Stimulated activated CD4-positive, alpha-beta T cell treated with anti-CD3 and anti-CD28 coated beads, Interleukin-15, amount 100 ng/mL, for 1 hour (primary cell): Measurements from ENCODE around the gene CTNNBIP1.

Experiments
- DNase-seq, 2 donors: peaks; one replicate each; pipeline ENCODE4 v3.0.0-alpha.2; 2020; ENCODE audit warnings: low read depth in 1 of 2, low spot score in 1 of 2

CTNNBIP1 gene

GRCh38 chr1:9881838-9882249 is 28.2 kb downstream of the CTNNBIP1 start:
- no peak for DNase-seq

- no peak for DNase-seq
These were observed 31.7 kb downstream of the CTNNBIP1 start for GRCh38 chr1:9878404-9878803.

- no peak for DNase-seq
These were observed 32.1 kb downstream of the CTNNBIP1 start for GRCh38 chr1:9877962-9878361.

- DNase-seq = no peak
These were observed 34.5 kb downstream of the CTNNBIP1 start for GRCh38 chr1:9875636-9876000.

DNA sequence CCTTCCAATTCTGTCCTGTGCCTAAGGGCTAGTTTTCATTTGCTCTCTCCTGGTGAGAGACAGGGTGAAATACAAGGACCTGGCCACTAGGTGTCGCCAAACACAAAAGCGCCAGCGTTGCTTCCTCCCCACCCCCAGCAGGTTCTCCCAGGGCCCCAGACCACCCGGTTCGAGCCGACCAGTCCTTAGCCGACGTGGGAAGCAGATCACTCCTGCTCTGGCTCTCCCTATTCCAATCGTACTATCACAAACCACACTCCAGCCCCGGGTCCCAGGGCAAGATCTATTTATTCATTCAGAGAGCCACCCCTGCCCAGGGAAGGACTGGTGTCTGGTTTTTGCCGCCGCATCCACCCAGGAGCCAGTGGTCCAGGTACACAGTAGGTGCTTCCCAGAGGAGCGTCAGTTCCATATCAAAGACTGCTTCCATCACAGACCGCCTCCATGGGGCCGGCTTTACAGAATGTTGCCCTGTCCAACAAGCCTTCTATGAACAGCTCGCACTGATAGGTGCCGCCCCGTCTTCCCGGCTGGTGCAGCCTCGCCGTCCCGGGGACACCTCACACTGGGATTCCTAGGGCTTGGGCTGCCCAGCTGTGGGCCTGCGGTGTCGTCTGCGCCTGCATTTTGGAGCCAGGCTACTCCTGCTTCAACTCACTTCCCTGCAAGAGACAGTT is 35.0 kb downstream of the CTNNBIP1 start:
- DNase-seq = peak; percentile 51 to 55

GRCh38 chr1:9874412-9874811 is 35.7 kb downstream of the CTNNBIP1 start:
- no peak for DNase-seq

GRCh38 chr1:9873992-9874391 is 36.1 kb downstream of the CTNNBIP1 start:
- DNase-seq = no peak

DNA sequence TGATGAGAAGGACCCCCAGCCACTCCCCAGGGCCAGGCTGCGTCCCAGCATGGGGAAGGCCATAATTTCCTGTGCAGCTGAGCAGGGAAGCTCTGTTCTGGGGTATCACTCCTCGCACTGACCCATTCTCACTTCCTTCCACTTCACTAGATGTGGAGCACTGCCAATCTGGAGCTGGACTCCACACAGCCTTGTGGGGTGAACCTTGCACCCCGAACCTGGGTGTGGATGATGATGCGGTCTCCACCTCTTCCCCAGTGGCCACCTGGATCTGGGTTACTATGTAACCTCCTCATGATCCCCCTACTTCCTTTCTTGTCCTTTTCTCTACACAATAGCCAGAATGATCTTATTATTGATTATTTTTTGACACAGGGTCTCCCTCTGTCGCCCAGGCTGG is 36.7 kb downstream of the CTNNBIP1 start:
- no peak for DNase-seq

GRCh38 chr1:9872430-9873165 is 37.5 kb downstream of the CTNNBIP1 start:
- DNase-seq = no peak

DNA sequence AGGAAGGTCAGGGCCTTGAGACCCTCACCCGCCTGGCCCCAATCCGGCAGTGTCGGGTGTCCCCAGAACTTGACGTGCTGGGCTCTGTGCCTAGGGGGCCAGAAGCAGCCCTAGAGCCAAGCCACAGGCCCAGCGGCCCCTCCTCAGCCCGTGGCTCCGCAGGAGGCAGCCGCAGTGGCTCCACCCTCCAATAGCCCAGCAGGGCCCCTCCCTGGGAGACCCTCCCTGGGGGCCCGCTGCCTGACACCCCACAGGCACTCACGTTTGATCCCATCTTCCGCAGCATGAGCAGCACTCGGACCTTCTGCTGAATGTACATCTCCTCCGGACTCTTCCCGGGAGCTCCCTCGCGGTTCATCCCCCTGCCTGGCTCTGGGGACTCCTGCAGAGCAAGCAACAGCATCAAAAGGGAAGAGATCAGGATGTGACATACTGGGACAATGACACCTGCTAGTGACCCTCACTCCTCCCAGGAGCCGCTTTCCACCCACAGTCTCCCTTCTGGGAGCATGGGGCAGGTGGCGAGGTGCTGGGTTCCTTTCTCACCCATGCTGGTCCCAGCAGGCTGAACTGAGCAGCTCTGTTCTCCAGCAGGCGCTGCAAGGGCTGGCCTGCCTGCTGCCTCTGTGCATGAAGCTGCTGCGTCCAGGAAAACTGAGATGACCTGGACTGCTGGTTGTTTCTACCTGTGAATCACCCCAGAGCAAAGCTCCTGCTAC is 38.2 kb downstream of the CTNNBIP1 start:
- no peak for DNase-seq

GRCh38 chr1:9871021-9871420 is 39.0 kb downstream of the CTNNBIP1 start:
- DNase-seq = no peak

GRCh38 chr1:9870572-9870971 is 39.5 kb downstream of the CTNNBIP1 start:
- DNase-seq = no peak

DNA sequence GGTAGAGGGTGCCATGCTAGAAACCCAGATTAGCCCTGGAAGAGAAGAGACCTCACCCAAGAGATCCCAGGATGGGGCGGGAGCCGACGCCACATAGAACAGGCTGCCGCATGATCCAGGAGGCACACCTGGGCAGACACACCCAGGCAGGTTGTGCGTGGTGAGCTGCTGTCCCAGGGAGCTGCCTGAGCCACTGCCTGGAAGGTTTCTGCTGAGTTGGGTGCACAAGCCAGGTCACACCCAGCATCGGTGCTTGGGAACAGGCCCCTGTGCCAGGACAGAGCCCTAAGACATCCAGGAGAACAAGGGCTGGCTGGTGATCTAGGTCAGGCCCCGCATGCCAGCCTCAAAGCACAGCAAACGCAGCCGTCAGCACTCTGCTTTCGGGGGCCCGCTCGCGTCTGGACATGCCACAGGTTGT is 40.2 kb downstream of the CTNNBIP1 start:
- no peak for DNase-seq

DNA sequence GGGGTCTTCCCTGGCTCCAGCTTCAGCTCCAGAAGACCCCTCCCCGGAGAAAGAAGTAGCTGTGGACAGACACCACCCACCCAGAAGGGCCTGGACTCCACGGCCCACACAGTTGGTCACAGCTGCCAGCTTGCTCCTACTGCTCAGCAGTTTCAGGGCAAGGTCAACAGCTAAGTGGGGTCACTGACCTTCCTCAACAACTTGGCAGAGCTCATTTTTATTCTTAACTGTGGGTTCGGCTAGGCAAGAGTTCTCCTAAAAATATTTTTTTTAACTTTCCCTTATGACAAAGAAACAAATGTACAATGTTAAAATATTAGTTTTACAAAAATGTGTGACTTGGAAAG is 41.9 kb downstream of the CTNNBIP1 start:
- DNase-seq = no peak

GRCh38 chr1:9867408-9868243 is 42.4 kb downstream of the CTNNBIP1 start:
- DNase-seq = peak; percentile 74 to 80

GRCh38 chr1:9866836-9867235 is 43.2 kb downstream of the CTNNBIP1 start:
- DNase-seq = no peak

DNA sequence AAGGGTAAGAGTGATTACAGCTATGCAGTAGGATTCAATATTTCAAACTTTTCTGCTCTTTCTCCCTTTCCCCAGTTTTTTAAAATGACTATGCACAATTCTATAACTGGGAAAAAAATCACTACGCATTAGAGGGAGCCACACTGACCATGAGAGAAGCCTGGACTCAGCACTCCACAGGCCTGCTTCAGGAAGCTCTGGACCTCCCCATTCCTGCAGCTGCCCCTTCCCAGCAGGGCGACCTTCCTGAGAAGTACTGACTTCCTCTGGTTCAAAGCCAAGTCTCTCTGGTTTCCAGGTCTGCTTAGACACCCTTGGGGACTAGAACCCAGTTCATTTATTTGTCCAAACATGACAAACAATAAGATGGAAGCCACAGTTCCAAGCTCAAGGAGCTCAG is 44.3 kb downstream of the CTNNBIP1 start:
- no peak for DNase-seq

- no peak for DNase-seq
These were observed 46.7 kb downstream of the CTNNBIP1 start for GRCh38 chr1:9863371-9863770.

GRCh38 chr1:9861360-9861759 is 48.7 kb downstream of the CTNNBIP1 start:
- DNase-seq = no peak

GRCh38 chr1:9860887-9861286 is 49.2 kb downstream of the CTNNBIP1 start:
- DNase-seq = no peak

- no peak for DNase-seq
These were observed 50.6 kb downstream of the CTNNBIP1 start for GRCh38 chr1:9859281-9860014.
